ENCODE results near the gene AASS.

Gene AASS

GRCh38 chr7:122082160-122082559, 61.9 kb downstream of the AASS start:
- FAIRE-seq (no peak), DNase-seq (ENCODE audit: insufficient read length, low spot score) (no peak)
- no peak for TF ChIP-seq POLR2A (IDR thresholded peaks at IDR 0.05; ENCODE audit: low read depth, low read length)
- TF ChIP-seq POU2F2 (IDR thresholded peaks at IDR 0.05; ENCODE audit: low read depth, low read length), result no peak
- no peak for TF ChIP-seq SPI1 (IDR thresholded peaks at IDR 0.05; ENCODE audit: low read depth, low read length)
- no peak for TF ChIP-seq TAF1 (IDR thresholded peaks at IDR 0.05; ENCODE audit: low read depth, low read length)
- no peak for TF ChIP-seq PAX5 (IDR thresholded peaks at IDR 0.05; ENCODE audit: insufficient read depth, low read length, severe bottlenecking)
- no peak for TF ChIP-seq POLR2AphosphoS5 (IDR thresholded peaks at IDR 0.05; ENCODE audit: low read depth, low read length)

GRCh38 chr7:122073635-122074034, 70.4 kb downstream of the AASS start:
- TF ChIP-seq SPI1 (IDR thresholded peaks at IDR 0.05; ENCODE audit: low read depth, low read length) (no peak), POLR2AphosphoS5 (IDR thresholded peaks at IDR 0.05; ENCODE audit: low read depth, low read length) (no peak), TAF1 (IDR thresholded peaks at IDR 0.05; ENCODE audit: low read depth, low read length) (no peak), POLR2A (IDR thresholded peaks at IDR 0.05; ENCODE audit: low read depth, low read length) (no peak), PAX5 (IDR thresholded peaks at IDR 0.05; ENCODE audit: insufficient read depth, low read length, severe bottlenecking) (no peak)
- DNase-seq (ENCODE audit: insufficient read length, low spot score) (no peak), FAIRE-seq (no peak)

- DNase-seq (ENCODE audit: insufficient read length, low spot score) (no peak), FAIRE-seq (no peak)
- no peak for TF ChIP-seq POU2F2 (IDR thresholded peaks at IDR 0.05; ENCODE audit: low read depth, low read length)
- TF ChIP-seq TAF1 (IDR thresholded peaks at IDR 0.05; ENCODE audit: low read depth, low read length), result no peak
- no peak for TF ChIP-seq POLR2A (IDR thresholded peaks at IDR 0.05; ENCODE audit: low read depth, low read length)
- TF ChIP-seq PAX5 (IDR thresholded peaks at IDR 0.05; ENCODE audit: insufficient read depth, low read length, severe bottlenecking), result no peak
- TF ChIP-seq POLR2AphosphoS5 (IDR thresholded peaks at IDR 0.05; ENCODE audit: low read depth, low read length), result no peak
- TF ChIP-seq SPI1 (IDR thresholded peaks at IDR 0.05; ENCODE audit: low read depth, low read length), result no peak
Observed at GRCh38 chr7:122072924-122073599, 71.0 kb downstream of the AASS start.

- TF ChIP-seq PAX5 (IDR thresholded peaks at IDR 0.05; ENCODE audit: insufficient read depth, low read length, severe bottlenecking) (no peak), POU2F2 (IDR thresholded peaks at IDR 0.05; ENCODE audit: low read depth, low read length) (no peak), POLR2AphosphoS5 (IDR thresholded peaks at IDR 0.05; ENCODE audit: low read depth, low read length) (no peak)
- FAIRE-seq (no peak), DNase-seq (ENCODE audit: insufficient read length, low spot score) (no peak)
Observed at GRCh38 chr7:122072272-122072671, 71.8 kb downstream of the AASS start.

GRCh38 chr7:122070834-122071233, 73.2 kb downstream of the AASS start:
- TF ChIP-seq POLR2A (IDR thresholded peaks at IDR 0.05; ENCODE audit: low read depth, low read length) (no peak), PAX5 (IDR thresholded peaks at IDR 0.05; ENCODE audit: insufficient read depth, low read length, severe bottlenecking) (no peak), POU2F2 (IDR thresholded peaks at IDR 0.05; ENCODE audit: low read depth, low read length) (no peak), SPI1 (IDR thresholded peaks at IDR 0.05; ENCODE audit: low read depth, low read length) (no peak), TAF1 (IDR thresholded peaks at IDR 0.05; ENCODE audit: low read depth, low read length) (no peak), POLR2AphosphoS5 (IDR thresholded peaks at IDR 0.05; ENCODE audit: low read depth, low read length) (no peak)
- DNase-seq (ENCODE audit: insufficient read length, low spot score) (no peak), FAIRE-seq (no peak)

- TF ChIP-seq TAF1 (IDR thresholded peaks at IDR 0.05; ENCODE audit: low read depth, low read length) (no peak), PAX5 (IDR thresholded peaks at IDR 0.05; ENCODE audit: insufficient read depth, low read length, severe bottlenecking) (no peak), POLR2AphosphoS5 (IDR thresholded peaks at IDR 0.05; ENCODE audit: low read depth, low read length) (no peak), POU2F2 (IDR thresholded peaks at IDR 0.05; ENCODE audit: low read depth, low read length) (no peak), SPI1 (IDR thresholded peaks at IDR 0.05; ENCODE audit: low read depth, low read length) (no peak), POLR2A (IDR thresholded peaks at IDR 0.05; ENCODE audit: low read depth, low read length) (no peak)
- DNase-seq (ENCODE audit: insufficient read length, low spot score) (no peak), FAIRE-seq (no peak)
Observed at GRCh38 chr7:122070062-122070461, 74.0 kb downstream of the AASS start.

GRCh38 chr7:122068999-122069398, 75.0 kb downstream of the AASS start:
- no peak for FAIRE-seq
- no peak for TF ChIP-seq TAF1 (IDR thresholded peaks at IDR 0.05; ENCODE audit: low read depth, low read length)
- no peak for TF ChIP-seq POU2F2 (IDR thresholded peaks at IDR 0.05; ENCODE audit: low read depth, low read length)
- no peak for DNase-seq (ENCODE audit: insufficient read length, low spot score)

GRCh38 chr7:122068046-122068445, 76.0 kb downstream of the AASS start:
- TF ChIP-seq SPI1 (IDR thresholded peaks at IDR 0.05; ENCODE audit: low read depth, low read length) (no peak), POU2F2 (IDR thresholded peaks at IDR 0.05; ENCODE audit: low read depth, low read length) (no peak), POLR2AphosphoS5 (IDR thresholded peaks at IDR 0.05; ENCODE audit: low read depth, low read length) (no peak), POLR2A (IDR thresholded peaks at IDR 0.05; ENCODE audit: low read depth, low read length) (no peak), TAF1 (IDR thresholded peaks at IDR 0.05; ENCODE audit: low read depth, low read length) (no peak), PAX5 (IDR thresholded peaks at IDR 0.05; ENCODE audit: insufficient read depth, low read length, severe bottlenecking) (no peak)
- FAIRE-seq (no peak), DNase-seq (ENCODE audit: insufficient read length, low spot score) (no peak)

- TF ChIP-seq POU2F2 (IDR thresholded peaks at IDR 0.05; ENCODE audit: low read depth, low read length), result no peak
- no peak for TF ChIP-seq PAX5 (IDR thresholded peaks at IDR 0.05; ENCODE audit: insufficient read depth, low read length, severe bottlenecking)
- no peak for TF ChIP-seq SPI1 (IDR thresholded peaks at IDR 0.05; ENCODE audit: low read depth, low read length)
- no peak for TF ChIP-seq TAF1 (IDR thresholded peaks at IDR 0.05; ENCODE audit: low read depth, low read length)
- no peak for TF ChIP-seq POLR2AphosphoS5 (IDR thresholded peaks at IDR 0.05; ENCODE audit: low read depth, low read length)
- TF ChIP-seq POLR2A (IDR thresholded peaks at IDR 0.05; ENCODE audit: low read depth, low read length), result no peak
- DNase-seq (ENCODE audit: insufficient read length, low spot score) (no peak), FAIRE-seq (no peak)
Observed at GRCh38 chr7:122067077-122067476, 77.0 kb downstream of the AASS start.

- FAIRE-seq (no peak), DNase-seq (ENCODE audit: insufficient read length, low spot score) (no peak)
- TF ChIP-seq POLR2AphosphoS5 (IDR thresholded peaks at IDR 0.05; ENCODE audit: low read depth, low read length), result no peak
- no peak for TF ChIP-seq TAF1 (IDR thresholded peaks at IDR 0.05; ENCODE audit: low read depth, low read length)
- no peak for TF ChIP-seq POLR2A (IDR thresholded peaks at IDR 0.05; ENCODE audit: low read depth, low read length)
- no peak for TF ChIP-seq POU2F2 (IDR thresholded peaks at IDR 0.05; ENCODE audit: low read depth, low read length)
- TF ChIP-seq PAX5 (IDR thresholded peaks at IDR 0.05; ENCODE audit: insufficient read depth, low read length, severe bottlenecking), result no peak
- TF ChIP-seq SPI1 (IDR thresholded peaks at IDR 0.05; ENCODE audit: low read depth, low read length), result no peak
Observed at GRCh38 chr7:122064971-122065370, 79.1 kb downstream of the AASS start.

All from GM12891 (cell line).